GM19452 (cell line): ENCODE data around the gene IFIT1B.
"Not testable (repeated sequence)": the region's sequence is repeated elsewhere in the genome, so short reads cannot be mapped to it uniquely, and the experiment has no call there.

Experiments
- ATAC-seq: cut with Tn5 transposase; IDR thresholded peaks from one replicate; pipeline ENCODE4 v1.9.1; 2021; ENCODE audit not compliant: unreplicated experiment

The IFIT1B gene, protein sequence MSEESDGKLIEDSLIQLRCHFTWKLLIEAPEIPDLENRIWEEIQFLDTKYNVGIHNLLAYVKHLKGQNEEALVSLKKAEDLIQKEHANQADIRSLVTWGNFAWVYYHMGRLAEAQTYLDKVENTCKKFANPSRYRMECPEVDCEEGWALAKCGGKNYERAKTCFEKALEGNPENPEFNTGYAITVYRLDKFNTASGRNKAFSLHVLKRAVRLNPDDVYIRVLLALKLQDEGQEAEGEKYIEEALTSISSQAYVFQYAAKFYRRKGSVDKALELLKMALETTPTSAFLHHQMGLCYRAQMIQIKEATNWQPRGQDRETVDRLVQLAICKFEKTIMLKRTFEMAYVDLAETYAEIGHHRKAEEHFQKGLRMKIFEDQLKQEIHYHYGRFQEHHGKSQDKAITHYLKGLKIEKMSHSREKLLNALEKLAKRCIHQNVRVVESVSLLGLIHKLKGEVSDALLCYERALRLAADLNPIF

DNA sequence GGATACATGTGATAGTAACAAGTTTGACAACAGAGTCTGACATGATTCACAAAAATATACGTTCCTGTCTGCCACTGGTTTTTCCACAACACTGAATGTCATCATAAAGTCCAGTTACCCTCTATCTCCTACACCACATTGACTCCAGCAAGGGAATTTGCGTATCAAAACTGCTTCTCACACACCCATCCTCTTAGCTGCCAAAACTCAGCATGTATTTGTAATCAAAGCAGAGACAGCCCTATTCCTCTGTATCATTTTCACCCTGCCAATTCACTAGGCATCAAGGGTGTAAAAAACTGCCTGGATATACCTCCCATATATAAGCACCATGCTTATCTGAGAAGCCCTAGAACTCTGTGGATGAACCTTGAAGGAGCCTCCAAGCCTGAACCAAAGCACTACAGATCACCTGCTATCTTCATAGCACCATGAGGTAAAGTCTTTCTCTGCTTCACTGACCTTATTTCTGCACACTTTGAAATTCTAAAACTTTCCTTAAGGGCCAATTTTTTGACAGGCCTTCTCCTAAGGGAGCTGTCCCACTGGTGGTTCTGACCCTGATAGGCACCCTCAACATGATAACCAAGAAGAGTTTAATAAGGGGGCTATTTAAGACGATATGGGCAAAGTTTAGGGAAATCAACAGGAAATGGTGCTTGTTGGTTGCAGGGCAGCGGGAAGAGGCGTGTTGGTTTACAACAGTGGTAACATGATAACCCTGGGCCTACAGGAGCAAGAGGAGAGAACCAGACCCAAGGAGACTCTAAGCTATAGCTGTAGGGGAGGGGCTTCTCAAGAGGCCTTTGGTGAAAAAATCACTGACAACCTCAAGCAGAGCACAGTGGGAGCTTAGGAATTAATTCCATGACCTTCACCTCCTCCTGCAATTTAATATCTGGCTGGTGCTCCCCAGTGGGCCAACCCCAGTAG is at the start of gene IFIT1B:
Gene IFIT1B, plus strand, starts transcription at position 352 of the 933 bp plus-strand sequence. Its CDS starts 80 bp downstream, at position 432.
- ATAC-seq = no peak

DNA sequence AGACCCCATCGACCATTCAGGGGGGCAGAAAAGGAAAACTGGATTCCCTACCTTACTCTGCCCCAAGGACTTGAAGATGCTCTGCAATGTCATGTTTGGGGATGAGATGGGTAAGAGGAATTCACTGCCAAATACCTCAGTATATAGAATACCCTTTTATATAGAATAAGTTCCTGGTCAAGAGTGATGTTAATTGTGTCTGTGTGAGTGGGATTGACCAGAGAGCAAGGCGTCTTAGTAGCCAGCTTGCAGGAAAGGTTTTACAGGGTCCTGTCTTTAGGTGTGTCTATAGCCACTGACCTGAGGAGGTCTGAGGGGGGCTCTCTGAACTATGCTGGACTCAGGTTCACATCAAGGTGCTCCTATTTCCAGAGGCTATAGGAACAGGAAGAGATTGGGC is 48.7 kb upstream of the IFIT1B start:
- ATAC-seq = no peak

DNA sequence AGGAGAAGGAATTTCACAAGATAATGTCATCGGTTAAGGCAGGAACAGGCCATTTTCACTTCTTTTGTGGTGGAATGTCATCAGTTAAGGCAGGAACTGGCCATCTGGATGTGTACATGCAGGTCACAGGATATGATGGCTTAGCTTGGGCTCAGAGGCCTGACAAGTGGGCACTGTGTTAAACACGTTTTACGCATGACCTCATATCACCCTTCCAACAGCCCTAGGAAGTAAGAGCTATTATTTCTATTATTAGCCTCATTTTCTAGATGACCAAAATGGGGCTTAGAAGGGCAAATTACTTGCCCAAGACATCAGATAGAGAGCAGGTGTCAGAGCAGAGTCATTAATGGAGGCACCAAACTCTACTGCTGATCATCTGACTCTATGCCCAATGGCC is 47.8 kb upstream of the IFIT1B start:
- not testable (repeated sequence) for ATAC-seq

DNA sequence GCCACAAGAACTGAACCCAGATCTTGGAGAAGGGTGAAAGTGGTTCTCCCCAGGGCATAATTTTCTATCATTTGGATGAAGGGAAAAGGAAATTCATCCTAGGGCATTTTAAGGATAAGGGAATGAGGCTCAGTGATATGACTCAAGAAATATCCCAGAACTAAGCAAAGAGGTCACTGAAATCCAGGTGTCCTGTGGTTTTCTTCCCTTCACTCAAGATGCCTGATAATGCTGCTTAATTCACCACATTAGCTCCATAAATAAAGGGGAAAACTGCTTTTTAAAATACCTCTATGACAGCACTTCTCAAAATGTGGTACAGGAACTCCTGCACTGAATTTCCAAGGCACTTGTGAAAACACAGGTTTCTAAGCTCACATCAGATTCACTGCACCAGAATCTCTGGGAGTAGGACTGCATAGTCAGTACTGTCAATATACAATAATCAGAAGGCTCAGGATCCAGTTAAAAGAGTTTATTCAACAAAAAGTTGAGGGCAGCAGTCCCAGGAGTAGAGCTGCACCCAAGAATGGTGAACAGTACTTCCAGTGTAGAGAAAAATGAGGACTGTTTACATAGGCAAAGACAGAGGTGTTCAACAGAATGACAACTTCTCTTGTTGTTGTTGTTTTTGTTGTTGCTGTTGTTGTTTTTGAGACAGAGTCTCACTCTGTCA is 47.2 kb upstream of the IFIT1B start:
- ATAC-seq = no peak

DNA sequence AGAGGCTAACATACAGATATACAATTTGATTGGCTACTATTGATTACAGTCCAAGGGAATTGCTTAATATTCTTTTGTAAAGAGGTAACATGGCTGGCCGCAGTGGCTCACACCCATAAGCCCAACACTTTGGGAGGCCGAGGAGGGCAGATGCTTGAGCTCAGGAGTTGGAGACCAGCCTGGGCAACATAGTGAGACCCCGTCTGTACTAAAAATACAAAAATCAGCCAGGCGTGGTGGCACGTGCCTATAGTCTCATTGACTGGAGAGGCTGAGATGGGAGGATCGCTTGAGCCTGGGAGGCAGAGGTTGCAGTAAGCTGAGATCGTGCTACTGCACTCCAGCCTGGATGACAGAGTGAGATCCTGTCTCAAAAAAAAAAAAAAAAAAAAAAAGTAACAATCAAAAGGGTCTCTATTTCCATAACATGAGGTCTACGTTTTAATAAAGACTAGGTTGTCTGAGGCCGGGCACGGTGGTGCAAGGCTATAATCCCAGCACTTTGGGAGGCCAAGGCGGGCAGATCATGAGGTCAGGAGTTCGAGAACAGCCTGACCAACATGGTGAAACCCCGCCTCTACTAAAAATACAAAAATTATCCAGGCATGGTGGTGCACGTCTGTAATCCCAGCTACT is 46.3 kb upstream of the IFIT1B start:
- not testable (repeated sequence) for ATAC-seq

DNA sequence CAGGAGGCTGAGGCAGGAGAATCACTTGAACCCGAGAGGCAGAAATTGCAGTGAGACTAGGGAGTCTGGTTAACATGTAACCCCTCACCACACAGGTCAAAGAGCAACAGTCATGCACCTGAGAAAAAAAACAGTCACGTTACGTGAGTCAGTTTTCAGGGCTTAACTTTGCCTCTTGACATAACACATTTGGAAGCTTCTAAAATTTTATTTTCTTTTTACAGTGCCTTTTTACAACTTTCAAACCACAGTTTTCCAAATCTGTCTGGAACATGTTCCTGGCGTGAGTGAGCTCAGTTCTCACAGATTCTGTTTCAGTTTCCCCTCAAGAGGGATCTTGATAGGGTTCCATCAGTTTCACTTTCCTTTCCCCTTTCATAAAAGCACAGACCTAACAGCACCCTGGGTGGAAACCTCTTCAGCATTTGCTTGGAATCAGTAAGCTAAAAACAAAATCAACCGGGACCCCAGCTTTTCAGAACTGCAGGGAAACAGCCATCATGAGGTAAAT is 45.7 kb upstream of the IFIT1B start:
- ATAC-seq = peak; percentile 44

DNA sequence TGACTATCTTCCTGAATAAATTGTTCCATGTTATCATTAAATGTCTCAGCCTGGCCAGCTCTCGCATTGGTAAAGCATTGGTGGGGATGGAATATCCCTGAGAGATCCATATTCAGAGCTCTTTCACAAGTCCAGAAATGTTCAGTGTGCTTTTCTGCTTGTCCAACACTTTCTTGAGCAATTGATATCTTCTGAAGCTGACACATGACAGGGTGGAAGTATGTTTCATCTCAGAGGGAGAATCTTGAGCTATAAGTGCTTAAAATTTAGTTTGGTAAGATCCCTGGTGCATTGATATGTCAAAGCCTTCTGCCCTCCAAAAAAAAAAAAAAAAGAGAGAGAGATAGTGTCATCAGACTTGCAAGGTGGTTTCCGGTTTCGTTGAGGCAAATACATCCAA is 42.6 kb upstream of the IFIT1B start:
- no peak for ATAC-seq

DNA sequence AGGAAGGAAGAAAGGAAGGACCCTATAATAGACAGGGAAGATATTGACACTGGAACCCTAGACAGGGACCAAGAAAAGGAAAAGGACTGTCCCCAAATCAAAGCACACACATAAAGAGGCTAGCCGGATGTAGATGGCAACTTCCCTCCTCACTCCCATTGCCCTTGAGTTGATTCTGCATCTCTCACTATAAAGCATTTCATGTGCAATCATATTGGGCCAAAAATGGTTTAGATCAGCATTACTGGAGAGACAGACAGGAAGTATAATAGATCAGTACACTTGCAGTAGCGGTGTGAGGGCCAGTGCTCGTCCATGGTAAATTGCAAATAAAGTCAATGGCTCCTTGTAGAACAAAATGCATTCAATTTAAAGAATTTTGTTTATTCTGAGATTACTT is 41.6 kb upstream of the IFIT1B start:
- no peak for ATAC-seq

DNA sequence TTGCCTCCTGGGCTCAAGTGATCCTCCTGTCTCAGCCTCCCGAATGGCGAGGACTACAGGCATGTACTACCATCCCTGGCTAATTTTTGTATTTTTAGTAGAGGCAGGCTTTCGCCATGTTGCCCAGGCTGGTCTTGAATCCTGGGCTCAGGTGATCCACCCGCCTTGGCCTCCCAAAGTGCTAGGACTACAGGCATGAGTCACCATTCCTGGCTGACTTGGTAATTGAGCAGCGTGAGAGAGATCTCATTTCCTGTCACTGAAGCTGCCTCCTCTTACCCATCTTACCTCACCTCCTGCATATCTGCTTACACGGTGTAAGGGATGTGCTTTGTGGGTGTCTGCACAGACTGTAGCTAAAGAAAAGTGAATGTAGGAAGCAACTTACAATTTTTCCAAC is 40.4 kb upstream of the IFIT1B start:
- ATAC-seq = no peak

DNA sequence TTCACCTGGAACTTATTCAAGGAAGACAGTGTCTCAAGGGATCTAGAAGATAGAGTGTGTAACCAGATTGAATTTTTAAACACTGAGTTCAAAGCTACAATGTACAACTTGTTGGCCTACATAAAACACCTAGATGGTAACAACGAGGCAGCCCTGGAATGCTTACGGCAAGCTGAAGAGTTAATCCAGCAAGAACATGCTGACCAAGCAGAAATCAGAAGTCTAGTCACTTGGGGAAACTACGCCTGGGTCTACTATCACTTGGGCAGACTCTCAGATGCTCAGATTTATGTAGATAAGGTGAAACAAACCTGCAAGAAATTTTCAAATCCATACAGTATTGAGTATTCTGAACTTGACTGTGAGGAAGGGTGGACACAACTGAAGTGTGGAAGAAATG is 39.1 kb upstream of the IFIT1B start:
- no peak for ATAC-seq

DNA sequence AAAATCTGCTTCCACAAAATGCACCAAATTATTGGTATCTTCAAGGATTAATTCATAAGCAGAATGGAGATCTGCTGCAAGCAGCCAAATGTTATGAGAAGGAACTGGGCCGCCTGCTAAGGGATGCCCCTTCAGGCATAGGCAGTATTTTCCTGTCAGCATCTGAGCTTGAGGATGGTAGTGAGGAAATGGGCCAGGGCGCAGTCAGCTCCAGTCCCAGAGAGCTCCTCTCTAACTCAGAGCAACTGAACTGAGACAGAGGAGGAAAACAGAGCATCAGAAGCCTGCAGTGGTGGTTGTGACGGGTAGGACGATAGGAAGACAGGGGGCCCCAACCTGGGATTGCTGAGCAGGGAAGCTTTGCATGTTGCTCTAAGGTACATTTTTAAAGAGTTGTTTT is 38.0 kb upstream of the IFIT1B start:
- ATAC-seq = no peak

DNA sequence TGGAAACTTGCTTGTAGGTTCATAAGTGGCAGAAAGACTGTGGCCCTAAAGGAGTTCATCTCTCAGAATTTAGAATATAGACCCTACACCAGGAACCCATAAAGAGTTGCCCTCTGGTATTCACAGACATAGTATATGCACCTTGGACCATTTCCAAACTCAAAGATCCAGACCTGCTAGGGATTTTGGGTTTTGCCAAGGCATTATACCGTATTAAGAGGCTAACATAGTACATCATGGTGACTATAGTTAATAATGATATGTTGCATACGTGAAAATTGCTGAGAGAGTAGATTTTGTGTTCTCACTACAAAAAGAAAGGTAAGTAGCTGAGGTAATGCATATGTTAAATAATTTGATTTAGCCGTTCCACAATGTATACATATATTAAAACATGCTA is 36.2 kb upstream of the IFIT1B start:
- no peak for ATAC-seq

DNA sequence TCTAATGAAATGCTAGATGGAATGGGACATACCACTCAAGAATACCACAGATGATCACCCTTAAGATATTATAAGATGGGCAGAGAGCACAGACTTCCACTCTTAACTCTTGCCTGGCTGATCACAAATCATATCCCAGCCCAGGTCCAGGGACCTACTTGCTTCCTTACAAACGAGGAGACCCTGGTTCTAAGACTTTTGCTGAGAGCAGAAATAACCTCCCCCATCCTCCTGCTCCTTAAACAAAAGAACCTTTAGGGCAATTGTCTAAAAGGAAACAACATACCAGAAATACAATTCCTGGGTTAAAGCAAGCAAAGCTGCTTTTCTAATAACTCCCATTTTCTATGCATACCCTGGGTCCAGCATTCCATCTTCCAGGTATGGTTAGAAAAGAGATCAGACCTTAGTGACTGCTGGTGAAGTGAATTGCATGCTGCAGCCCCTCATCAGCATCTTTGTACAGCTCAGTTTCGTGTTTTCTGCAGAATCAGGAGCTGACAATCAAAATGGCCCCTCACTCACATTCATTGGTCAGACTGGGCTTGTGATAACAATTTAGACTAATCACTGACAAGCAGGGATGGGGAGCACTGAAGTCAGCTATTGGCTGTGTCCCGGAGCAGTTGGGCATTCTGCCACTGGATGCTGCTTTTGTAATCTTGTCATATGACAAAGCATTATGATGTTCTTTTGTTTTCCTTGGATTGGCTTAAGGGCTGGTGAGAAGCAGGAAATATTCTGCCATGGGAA is 35.5 kb upstream of the IFIT1B start:
- no peak for ATAC-seq

DNA sequence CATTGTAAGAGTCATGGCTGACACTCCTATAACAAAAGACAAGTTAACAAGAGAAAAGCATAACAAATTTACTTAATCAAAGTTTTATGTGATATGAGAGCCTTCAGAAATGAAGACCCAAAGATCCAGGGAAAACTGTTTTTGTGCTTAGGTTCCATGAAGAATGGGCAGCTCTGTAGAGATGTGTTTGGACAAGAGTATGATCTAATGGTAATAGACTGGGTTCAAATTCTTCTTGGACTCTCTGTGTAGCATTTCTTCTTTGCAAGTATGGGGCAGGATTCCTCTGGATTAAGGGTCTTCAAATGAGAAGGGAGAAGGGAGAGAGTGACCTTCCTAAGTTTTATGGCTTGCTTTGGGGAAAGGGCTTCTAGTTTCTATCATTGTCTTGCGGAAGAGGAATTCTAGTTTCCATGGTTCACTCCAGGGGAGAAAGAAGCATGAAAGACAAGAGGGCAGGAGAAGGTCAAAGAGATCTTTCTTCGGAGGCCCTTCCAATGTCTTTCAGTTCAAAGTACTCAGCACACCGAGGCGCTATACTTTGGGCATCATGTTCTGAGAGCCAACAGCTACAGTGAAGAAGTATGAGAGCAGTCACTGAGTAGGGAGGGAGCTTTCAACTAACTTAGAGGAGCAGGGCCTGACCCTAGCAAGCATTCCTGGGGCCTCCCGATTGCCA is 34.6 kb upstream of the IFIT1B start:
- ATAC-seq = no peak

DNA sequence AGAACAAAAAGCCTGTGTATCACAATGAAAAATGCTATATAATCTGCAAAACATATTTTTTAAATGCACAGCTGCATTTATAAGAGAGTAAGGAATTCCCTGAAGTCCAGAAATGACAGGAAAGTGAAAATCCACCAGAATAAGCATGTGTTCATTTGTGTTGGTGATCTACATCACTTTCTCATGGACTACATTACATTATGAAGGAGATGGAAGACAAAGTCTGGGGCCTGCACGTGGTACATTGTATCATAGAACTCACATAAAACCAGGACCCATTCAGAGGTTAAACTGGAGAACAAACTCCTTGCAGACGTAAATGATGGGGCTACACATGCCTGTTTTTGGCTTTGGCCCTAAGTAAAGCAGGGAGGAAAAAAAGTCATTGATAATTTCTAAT is 33.7 kb upstream of the IFIT1B start:
- no peak for ATAC-seq

DNA sequence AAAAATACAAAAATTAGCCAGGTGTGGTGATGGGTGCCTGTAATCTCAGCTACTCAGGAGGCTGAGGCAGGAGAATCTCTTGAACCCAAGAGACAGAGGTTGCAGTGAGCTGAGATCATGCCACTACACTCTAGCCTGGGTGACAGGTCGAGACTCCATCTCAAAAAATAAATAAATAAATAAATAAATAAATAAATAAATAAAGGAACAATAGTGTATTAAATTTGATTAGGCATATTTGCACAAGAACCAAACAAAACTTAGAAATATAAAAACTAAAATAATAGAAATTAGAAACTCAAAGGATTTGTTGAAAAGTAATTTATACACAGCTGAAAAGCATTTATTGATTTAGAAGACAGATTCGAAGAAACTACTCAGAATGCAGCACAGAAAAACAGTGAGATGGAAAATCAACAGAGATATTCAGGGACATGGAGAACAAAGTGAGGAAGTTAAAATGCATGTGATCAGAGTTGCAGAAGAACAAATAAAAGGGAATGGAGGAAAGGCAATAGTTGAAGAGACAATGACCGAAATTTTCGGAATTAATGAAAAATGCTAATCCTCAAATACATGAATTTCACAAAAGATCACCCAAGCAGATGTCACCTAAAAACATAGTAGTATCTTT is 32.4 kb upstream of the IFIT1B start:
- ATAC-seq = no peak

DNA sequence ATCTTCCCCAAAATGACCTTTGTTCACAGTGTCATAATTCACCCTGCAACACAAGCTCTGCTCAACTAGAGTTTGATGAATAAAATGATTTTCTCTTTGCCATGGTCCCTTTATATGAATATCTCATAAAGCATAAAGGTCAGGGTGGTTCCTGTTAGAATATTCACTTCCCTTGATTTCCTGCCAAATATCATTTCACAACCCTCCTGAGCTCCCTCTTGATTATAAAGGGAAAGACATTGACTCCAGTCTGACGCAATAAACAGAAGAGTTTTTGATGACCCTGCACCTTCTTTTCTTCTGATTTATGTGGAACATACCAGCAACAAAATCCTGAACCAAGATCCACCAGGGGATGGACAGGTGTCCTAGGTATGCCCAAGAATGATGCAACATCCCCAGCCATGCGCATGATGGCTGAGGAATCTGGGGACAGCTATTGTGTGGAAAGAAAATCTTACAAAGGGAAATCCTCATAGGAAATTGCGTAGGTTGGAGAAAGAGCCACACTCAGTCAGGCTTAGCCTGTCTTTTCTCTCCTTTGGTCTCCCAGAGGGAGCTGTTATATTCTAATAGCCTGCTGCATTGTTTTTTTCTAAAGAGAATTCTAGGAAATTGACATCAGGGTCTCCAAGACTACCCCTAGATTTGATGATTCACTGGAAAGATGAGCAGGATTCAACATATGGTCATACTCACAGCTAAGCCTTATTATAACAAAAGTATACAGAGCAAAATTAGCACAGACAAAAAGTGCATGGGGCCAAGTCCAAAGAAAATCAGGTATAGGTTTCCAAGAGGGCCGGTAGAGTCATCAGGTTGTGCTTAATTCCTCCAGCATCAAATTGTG is 31.2 kb upstream of the IFIT1B start:
- no peak for ATAC-seq
